ENCODE data around the gene S100A11. TPM values are rescaled to one million over a fixed set of nuclear protein-coding genes. Genes with fewer than 3 reads are reported as not detected.

The S100A11 gene
- total RNA-seq, 1 experiment from 2014 or later: 364 TPM

GRCh38 chr1:152047730-152048415 lies 11.1 kb upstream of the S100A11 start:
- no peaks in the 10 kb centered on the region for H3K36me3 ChIP-seq (ENCODE audit: control insufficient read depth, insufficient read depth, low read length)
- H3K27me3 ChIP-seq (replicated peaks; ENCODE audit: control insufficient read depth, insufficient read depth, low read length): no peaks in the 10 kb centered on the region
- intact Hi-C loops (cut with micrococcal nuclease; ENCODE audit: unreplicated experiment): loop anchor here (1.0 kb wide), 1 partner anchor 13 kb away; no protein-coding TSS in a partner anchor
- no peaks in the 10 kb centered on the region for H3K9me3 ChIP-seq
- DNase-seq: peak; percentile 92 to 95
- peak overlapping the region; percentile 96 for H3K27ac Mint-ChIP-seq (ENCODE audit: unreplicated experiment)
- H3K27me3 Mint-ChIP-seq (ENCODE audit: insufficient read depth, unreplicated experiment): peaks cover 2% of the 10 kb centered on the region
- CTCF ChIA-PET: interaction anchor here (0.6 to 2.2 kb wide), 6 partner anchors 11 to 80 kb away, joined by 3 to 23 read pairs (median 4); partner anchors contain the start of gene S100A11
- H3K4me1 ChIP-seq: peaks cover 14% of the 10 kb centered on the region
- no peaks in the 10 kb centered on the region for H3K9me3 Mint-ChIP-seq (ENCODE audit: unreplicated experiment)
- no TSS peak for BruUV-seq (replicated peaks)
- POLR2A ChIA-PET: interaction anchor here (1.5 to 2.0 kb wide), 3 partner anchors 11 to 63 kb away, joined by 4 to 16 read pairs (median 11); partner anchors contain the start of gene S100A11
- H3K4me3 Mint-ChIP-seq (ENCODE audit: unreplicated experiment): peak overlapping the region; percentile 72
- H3K4me1 Mint-ChIP-seq (ENCODE audit: low read depth, unreplicated experiment): peaks cover 21% of the 10 kb centered on the region
- H3K36me3 Mint-ChIP-seq (ENCODE audit: insufficient read depth, unreplicated experiment): peaks cover 14% of the 10 kb centered on the region
- H3K4me3 ChIP-seq (ENCODE audit: low read depth, low read length): peak overlapping the region; percentile 25
- peak; percentile 63 to 80 for TF ChIP-seq CTCF (IDR thresholded peaks at IDR 0.05; ENCODE audit: insufficient read depth in 1 of 2, low read depth in 1 of 2, low read length in 1 of 2, severe bottlenecking in 1 of 2, unreplicated experiment in 1 of 2)

GRCh38 chr1:152047413-152047729 lies 10.6 kb upstream of the S100A11 start:
- H3K27ac Mint-ChIP-seq (ENCODE audit: unreplicated experiment): peak overlapping the region; percentile 96
- ChIA-PET CTCF (interaction anchor here (1.9 to 2.2 kb wide), 2 partner anchors 10 to 12 kb away, joined by 9 to 23 read pairs; partner anchors contain the start of gene S100A11), POLR2A (interaction anchor here (1.5 to 2.0 kb wide), 3 partner anchors 11 to 63 kb away, joined by 4 to 16 read pairs (median 11); partner anchors contain the start of gene S100A11)
- H3K27me3 Mint-ChIP-seq (ENCODE audit: insufficient read depth, unreplicated experiment): no peaks in the 10 kb centered on the region
- no peak for TF ChIP-seq CTCF (IDR thresholded peaks at IDR 0.05; ENCODE audit: insufficient read depth in 1 of 2, low read depth in 1 of 2, low read length in 1 of 2, severe bottlenecking in 1 of 2, unreplicated experiment in 1 of 2)
- peak overlapping the region; percentile 1; the same call in 1 of the 2 replicates for H3K4me3 ChIP-seq (ENCODE audit: low read depth, low read length)
- intact Hi-C loops (cut with micrococcal nuclease; ENCODE audit: unreplicated experiment): no loop called here
- H3K9me3 Mint-ChIP-seq (ENCODE audit: unreplicated experiment): no peaks in the 10 kb centered on the region
- H3K36me3 Mint-ChIP-seq (ENCODE audit: insufficient read depth, unreplicated experiment): peaks cover 14% of the 10 kb centered on the region
- H3K9me3 ChIP-seq: no peaks in the 10 kb centered on the region
- peak overlapping the region; percentile 72 for H3K4me3 Mint-ChIP-seq (ENCODE audit: unreplicated experiment)
- H3K4me1 ChIP-seq: peaks cover 14% of the 10 kb centered on the region
- BruUV-seq (replicated peaks): TSS peak; percentile 90
- no peaks in the 10 kb centered on the region for H3K27me3 ChIP-seq (replicated peaks; ENCODE audit: control insufficient read depth, insufficient read depth, low read length)
- peaks cover 21% of the 10 kb centered on the region for H3K4me1 Mint-ChIP-seq (ENCODE audit: low read depth, unreplicated experiment)
- H3K36me3 ChIP-seq (ENCODE audit: control insufficient read depth, insufficient read depth, low read length): no peaks in the 10 kb centered on the region
- no peak for DNase-seq

- BruUV-seq (replicated peaks): no TSS peak
- CTCF ChIA-PET: interaction anchor here (0.6 kb wide), 1 partner anchor 46 kb away, joined by 3 read pairs; no protein-coding TSS in a partner anchor
- Mint-ChIP-seq H3K36me3 (ENCODE audit: insufficient read depth, unreplicated experiment) (peaks cover 14% of the 10 kb centered on the region), H3K9me3 (ENCODE audit: unreplicated experiment) (no peaks in the 10 kb centered on the region), H3K4me1 (ENCODE audit: low read depth, unreplicated experiment) (peaks cover 7% of the 10 kb centered on the region), H3K27ac (ENCODE audit: unreplicated experiment) (no peak overlapping the region), H3K27me3 (ENCODE audit: insufficient read depth, unreplicated experiment) (no peaks in the 10 kb centered on the region), H3K4me3 (ENCODE audit: unreplicated experiment) (no peak overlapping the region)
- H3K36me3 ChIP-seq (ENCODE audit: control insufficient read depth, insufficient read depth, low read length): no peaks in the 10 kb centered on the region
- intact Hi-C loops (cut with micrococcal nuclease; ENCODE audit: unreplicated experiment): no loop called here
- POLR2A ChIA-PET: no interaction called here
- no peak overlapping the region for H3K4me3 ChIP-seq (ENCODE audit: low read depth, low read length)
- H3K9me3 ChIP-seq: no peaks in the 10 kb centered on the region
- H3K4me1 ChIP-seq: peaks cover 11% of the 10 kb centered on the region
- no peak for DNase-seq
- TF ChIP-seq CTCF (IDR thresholded peaks at IDR 0.05; ENCODE audit: insufficient read depth in 1 of 2, low read depth in 1 of 2, low read length in 1 of 2, severe bottlenecking in 1 of 2, unreplicated experiment in 1 of 2): no peak
- H3K27me3 ChIP-seq (replicated peaks; ENCODE audit: control insufficient read depth, insufficient read depth, low read length): no peaks in the 10 kb centered on the region
Observed at GRCh38 chr1:152044386-152044785, 7.6 kb upstream of the S100A11 start.

Measured in Caco-2 (cell line).